Right lobe of liver (tissue), 4 donors: ENCODE data around the gene RERE.

Experiments used
- CTCF ChIP-seq, 4 donors: fragments of 200-600 bp in 3 of 4; fragments of 450-650 bp in 1 of 4; IDR thresholded peaks; one replicate each; pipeline versions ENCODE4 v1.5.1 to v1.8.0; 2016 to 2022; ENCODE audit warnings: antibody characterized with exemption in 4 of 4, mild to moderate bottlenecking in 2 of 4
- POLR2A ChIP-seq: fragments of 450-650 bp; IDR thresholded peaks from one replicate; pipeline ENCODE4 v1.6.1; 2017; ENCODE audit warnings: antibody characterized with exemption, mild to moderate bottlenecking
- donor health status: DM: no; HTN: no; CAD: no.
- donor health status: DM: no; HTN: no; CAD: no.
- donor health status: DM: no; HTN: yes; CAD: no.

GRCh38 chr1:8425150-8425780 is 392.2 kb downstream of the RERE start:
- no peak for TF ChIP-seq CTCF (IDR thresholded peaks at IDR 0.05)
- no peak for TF ChIP-seq POLR2A
